ENCODE data around the gene OXLD1. TPM values are rescaled to one million over a fixed set of nuclear protein-coding genes. Genes with fewer than 3 reads are reported as not detected.
"Not testable (repeated sequence)": the region's sequence is repeated elsewhere in the genome, so short reads cannot be mapped to it uniquely, and the experiment has no call there.

OXLD1 gene
- total and polyA plus RNA-seq, 4 donors = 11.2 to 26.4 (median 19.0) TPM

GRCh38 chr17:81635431-81635830 is 31.0 kb downstream of the OXLD1 start:
- 67% methylated on average over 5 of the region's 5 CpGs for WGBS
- Histone ChIP-seq H3K9me3 (ENCODE audit: control insufficient read depth in 4 of 4, low read length in 3 of 4) (no peaks in the 10 kb centered on the region), H3K4me3 (ENCODE audit: low read depth in 1 of 3, low read length in 3 of 3) (peak overlapping the region in 2 of 3 donors; percentile 74 to 90), H3K4me1 (ENCODE audit: control insufficient read depth in 4 of 4, insufficient read depth in 4 of 4, low read length in 3 of 4) (peaks cover 6 to 31% (median 17%) of the 10 kb centered on the region in 4 donors), H3K27me3 (ENCODE audit: control insufficient read depth in 4 of 4, insufficient read depth in 4 of 4, low read length in 3 of 4) (no peaks in the 10 kb centered on the region), H3K27ac (ENCODE audit: low read depth in 1 of 2, low read length in 2 of 2) (peak overlapping the region in 1 of 2 donors; percentile 64), H3K36me3 (ENCODE audit: control insufficient read depth in 4 of 4, insufficient read depth in 3 of 4, low read depth in 1 of 4, low read length in 3 of 4) (no peaks in the 10 kb centered on the region), H3K9ac (ENCODE audit: low read depth in 1 of 2, low read length in 2 of 2) (peak overlapping the region in 1 of 2 donors; percentile 39)
- TF ChIP-seq REST (IDR thresholded peaks at IDR 0.05) = no peak
- TF ChIP-seq HNF4A (conservative IDR thresholded peaks at IDR 0.05) = no peak
- no peak for TF ChIP-seq FOXA2 (IDR thresholded peaks at IDR 0.05)
- no peak for TF ChIP-seq HNF4G (IDR thresholded peaks at IDR 0.05)
- no peak for DNase-seq (ENCODE audit: low spot score)

- no peak for TF ChIP-seq NR2F2 (IDR thresholded peaks at IDR 0.05)
- DNase-seq (ENCODE audit: low spot score) = no peak
- Histone ChIP-seq H3K27me3 (ENCODE audit: control insufficient read depth in 4 of 4, insufficient read depth in 4 of 4, low read length in 3 of 4) (no peaks in the 10 kb centered on the region), H3K9me3 (ENCODE audit: control insufficient read depth in 4 of 4, low read length in 3 of 4) (no peaks in the 10 kb centered on the region), H3K4me3 (ENCODE audit: low read depth in 1 of 3, low read length in 3 of 3) (no peak overlapping the region), H3K4me1 (ENCODE audit: control insufficient read depth in 4 of 4, insufficient read depth in 4 of 4, low read length in 3 of 4) (peaks cover 6 to 23% (median 13%) of the 10 kb centered on the region in 4 donors), H3K27ac (ENCODE audit: low read depth in 1 of 2, low read length in 2 of 2) (no peak overlapping the region), H3K36me3 (ENCODE audit: control insufficient read depth in 4 of 4, insufficient read depth in 3 of 4, low read depth in 1 of 4, low read length in 3 of 4) (peaks cover 6 to 22% (median 14%) of the 10 kb centered on the region in 4 donors), H3K9ac (ENCODE audit: low read depth in 1 of 2, low read length in 2 of 2) (no peak overlapping the region)
- 74% methylated on average over 7 of the region's 7 CpGs for WGBS
Measured at GRCh38 chr17:81631482-81631881, 34.9 kb downstream of the OXLD1 start.

- peaks cover 3 to 11% (median 4%) of the 10 kb centered on the region in 4 donors for H3K4me1 ChIP-seq (ENCODE audit: control insufficient read depth in 4 of 4, insufficient read depth in 4 of 4, low read length in 3 of 4)
- H3K9me3 ChIP-seq (ENCODE audit: control insufficient read depth in 4 of 4, low read length in 3 of 4) = no peaks in the 10 kb centered on the region
- no peak overlapping the region for H3K27ac ChIP-seq (ENCODE audit: low read depth in 1 of 2, low read length in 2 of 2)
- H3K36me3 ChIP-seq (ENCODE audit: control insufficient read depth in 4 of 4, insufficient read depth in 3 of 4, low read depth in 1 of 4, low read length in 3 of 4) = peaks cover 8 to 30% (median 19%) of the 10 kb centered on the region in 4 donors
- 87% methylated on average over 8 of the region's 8 CpGs for WGBS
- H3K4me3 ChIP-seq (ENCODE audit: low read depth in 1 of 3, low read length in 3 of 3) = no peak overlapping the region
- TF ChIP-seq FOXA1 (IDR thresholded peaks at IDR 0.05) (no peak), YY1 (IDR thresholded peaks at IDR 0.05) (no peak), TAF1 (conservative IDR thresholded peaks at IDR 0.05) (no peak), HNF4G (IDR thresholded peaks at IDR 0.05) (no peak), HNF4A (conservative IDR thresholded peaks at IDR 0.05) (no peak), RAD21 (IDR thresholded peaks at IDR 0.05) (no peak)
- DNase-seq (ENCODE audit: low spot score) = no peak
- H3K27me3 ChIP-seq (ENCODE audit: control insufficient read depth in 4 of 4, insufficient read depth in 4 of 4, low read length in 3 of 4) = no peaks in the 10 kb centered on the region
- H3K9ac ChIP-seq (ENCODE audit: low read depth in 1 of 2, low read length in 2 of 2) = no peak overlapping the region
Measured at GRCh38 chr17:81630274-81630673, 36.1 kb downstream of the OXLD1 start.

- WGBS = 33% methylated on average over 11 of the region's 11 CpGs
- no peak for DNase-seq (ENCODE audit: low spot score)
- TF ChIP-seq HNF4G (IDR thresholded peaks at IDR 0.05) = no peak
- peak; percentile 38 for TF ChIP-seq YY1 (IDR thresholded peaks at IDR 0.05)
- TF ChIP-seq SP1 (IDR thresholded peaks at IDR 0.05) = peak; percentile 8
- peak in 1 of 2 donors; percentile 5 for TF ChIP-seq RAD21 (IDR thresholded peaks at IDR 0.05)
- TF ChIP-seq HNF4A (conservative IDR thresholded peaks at IDR 0.05) = peak in 1 of 2 donors; percentile 55
- TF ChIP-seq JUND (IDR thresholded peaks at IDR 0.05) = no peak
- peak in 1 of 2 donors; percentile 55 for TF ChIP-seq RXRA (IDR thresholded peaks at IDR 0.05)
- peak in 1 of 2 donors; percentile 46 for TF ChIP-seq GABPA (IDR thresholded peaks at IDR 0.05 in 1 of 2, conservative IDR thresholded peaks at IDR 0.05 in 1 of 2)
- peak; percentile 70 for TF ChIP-seq MAX (IDR thresholded peaks at IDR 0.05)
- Histone ChIP-seq H3K4me1 (ENCODE audit: control insufficient read depth in 4 of 4, insufficient read depth in 4 of 4, low read length in 3 of 4) (peaks cover 7 to 17% (median 11%) of the 10 kb centered on the region in 4 donors), H3K36me3 (ENCODE audit: control insufficient read depth in 4 of 4, insufficient read depth in 3 of 4, low read depth in 1 of 4, low read length in 3 of 4) (peaks cover 21 to 43% (median 36%) of the 10 kb centered on the region in 4 donors), H3K4me3 (ENCODE audit: low read depth in 1 of 3, low read length in 3 of 3) (no peak overlapping the region), H3K9ac (ENCODE audit: low read depth in 1 of 2, low read length in 2 of 2) (no peak overlapping the region), H3K27ac (ENCODE audit: low read depth in 1 of 2, low read length in 2 of 2) (no peak overlapping the region), H3K27me3 (ENCODE audit: control insufficient read depth in 4 of 4, insufficient read depth in 4 of 4, low read length in 3 of 4) (no peaks in the 10 kb centered on the region), H3K9me3 (ENCODE audit: control insufficient read depth in 4 of 4, low read length in 3 of 4) (no peaks in the 10 kb centered on the region)
Measured at GRCh38 chr17:81621494-81622130, 44.8 kb downstream of the OXLD1 start.

- Histone ChIP-seq H3K36me3 (ENCODE audit: control insufficient read depth in 4 of 4, insufficient read depth in 3 of 4, low read depth in 1 of 4, low read length in 3 of 4) (peaks cover 15 to 34% (median 28%) of the 10 kb centered on the region in 4 donors), H3K4me1 (ENCODE audit: control insufficient read depth in 4 of 4, insufficient read depth in 4 of 4, low read length in 3 of 4) (peaks cover 7 to 22% (median 11%) of the 10 kb centered on the region in 4 donors)
- 94% methylated on average over 29 of the region's 36 CpGs for WGBS
- H3K9me3 ChIP-seq (ENCODE audit: control insufficient read depth in 4 of 4, low read length in 3 of 4); H3K9ac ChIP-seq (ENCODE audit: low read depth in 1 of 2, low read length in 2 of 2); H3K4me3 ChIP-seq (ENCODE audit: low read depth in 1 of 3, low read length in 3 of 3); H3K27me3 ChIP-seq (ENCODE audit: control insufficient read depth in 4 of 4, insufficient read depth in 4 of 4, low read length in 3 of 4); DNase-seq (ENCODE audit: low spot score); H3K27ac ChIP-seq (ENCODE audit: low read depth in 1 of 2, low read length in 2 of 2): not testable (repeated sequence)
Measured at GRCh38 chr17:81618307-81618706, 48.1 kb downstream of the OXLD1 start.
